ENCODE data around the gene EGFLAM.

DNA sequence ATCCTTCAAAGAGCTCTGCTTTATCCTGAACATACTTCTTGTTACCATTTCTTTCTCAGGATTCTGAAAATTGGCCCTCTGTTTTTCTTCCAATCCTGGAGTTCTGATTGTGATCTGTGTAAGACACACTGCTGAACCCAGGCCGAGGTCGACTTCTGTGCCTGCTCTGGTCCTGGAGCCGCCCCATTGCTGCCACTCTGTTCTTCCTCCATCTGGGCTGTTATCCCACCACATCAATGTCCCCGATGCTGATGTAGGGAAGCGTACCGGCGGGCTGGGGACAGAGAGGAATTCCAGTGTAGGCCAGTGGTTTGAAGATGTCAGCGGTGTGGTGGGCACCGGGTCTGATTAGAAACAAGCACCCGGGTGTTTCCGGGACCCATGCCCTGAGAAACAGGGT lies 195.6 kb downstream of the EGFLAM start:
- TF ChIP-seq CTCF (conservative IDR thresholded peaks at IDR 0.05 in 1 of 2, IDR thresholded peaks at IDR 0.05 in 1 of 2; ENCODE audit: low read depth in 1 of 2, low read length in 2 of 2) (no peak), EZH2 (IDR thresholded peaks at IDR 0.05; ENCODE audit: low read length, missing control alignments) (no peak)

Measured in fibroblast of lung (primary cell).